ENCODE results near the gene KCNQ5.

DNA sequence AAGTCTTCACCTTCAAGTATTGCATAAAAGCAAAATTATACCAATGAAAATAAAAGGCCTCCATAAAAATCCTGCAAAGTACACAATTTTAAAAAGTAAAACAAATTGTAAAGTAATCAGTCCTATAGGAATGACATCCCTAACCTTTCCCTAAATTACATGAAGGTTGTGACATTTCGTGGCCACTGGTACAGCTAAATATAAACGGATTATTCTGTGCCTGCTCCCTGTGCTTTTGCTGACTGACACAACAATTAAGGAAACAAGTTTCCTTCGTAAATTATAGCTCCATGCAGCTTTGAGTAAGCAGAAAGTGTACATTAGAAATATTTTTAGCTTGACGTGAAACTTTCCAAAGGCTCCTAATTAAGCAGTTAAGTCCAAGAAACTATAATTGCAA, 222.8 kb downstream of the KCNQ5 start:
- TF ChIP-seq CTCF (optimal IDR thresholded peaks at IDR 0.05 in 1 of 3, IDR thresholded peaks at IDR 0.05 in 1 of 3, conservative IDR thresholded peaks at IDR 0.05 in 1 of 3; ENCODE audit: extremely low read depth in 1 of 3, insufficient read depth in 2 of 3, low read length in 3 of 3): no peak
- no peak for TF ChIP-seq EZH2 (IDR thresholded peaks at IDR 0.05; ENCODE audit: low read length)

Data from keratinocyte (primary cell).